K562 (cell line): ENCODE results near the gene ARFRP1.

ENCODE experiments used
- CBX5 ChIP-seq: IDR thresholded peaks from 2 replicates; pipeline ENCODE4 v1.6.1; 2014; ENCODE audit warnings: low read depth, borderline replicate concordance
- KDM4B ChIP-seq, 2 experiments: fragments of 450-650 bp in 1 of 2; sonication (generic) in 1 of 2; IDR thresholded peaks; 2 replicates each; pipeline ENCODE4 v1.6.1; 2016 to 2017; ENCODE audit warnings: borderline replicate concordance in 2 of 2, antibody characterized with exemption in 1 of 2, low read depth in 1 of 2, mild to moderate bottlenecking in 1 of 2
- MAZ ChIP-seq, 2 experiments: fragments of 450-650 bp in 1 of 2; sonication (generic) in 1 of 2; formaldehyde crosslinking; IDR thresholded peaks in 1 of 2; conservative IDR thresholded peaks in 1 of 2; 2 replicates each; pipeline versions ENCODE4 v1.4.0 to v1.5.0; 2020; ENCODE audit warnings: mild to moderate bottlenecking in 1 of 2, missing genetic modification reagents in 1 of 2
- MTA1 ChIP-seq: fragments of 450-650 bp; IDR thresholded peaks from 2 replicates; pipeline ENCODE4 v1.6.1; 2017; ENCODE audit warnings: borderline replicate concordance
- SP1 ChIP-seq: sonication (generic); formaldehyde crosslinking; IDR thresholded peaks from 2 replicates; pipeline ENCODE4 v1.8.1; 2022; ENCODE audit warnings: mild to moderate bottlenecking, missing genetic modification reagents
- THRAP3 ChIP-seq: fragments of 450-650 bp; IDR thresholded peaks from 2 replicates; pipeline ENCODE4 v1.6.1; 2016; ENCODE audit warnings: mild to moderate bottlenecking, inconsistent platforms, borderline replicate concordance
- TSC22D4 ChIP-seq: fragments of 450-650 bp; IDR thresholded peaks from 2 replicates; pipeline ENCODE4 v1.6.1; 2016; ENCODE audit warnings: missing genetic modification characterization, missing biosample characterization, control low read depth
- YY1 ChIP-seq, 3 experiments: IDR thresholded peaks; 2 replicates each; pipeline ENCODE4 v1.6.1; 2011; ENCODE audit warnings: low read length in 2 of 3, mild to moderate bottlenecking in 2 of 3, moderate library complexity in 2 of 3, borderline replicate concordance in 1 of 3, control low read depth in 1 of 3, low read depth in 1 of 3; ENCODE audit not compliant: insufficient read depth in 3 of 3, insufficient replicate concordance in 2 of 3, control insufficient read depth in 1 of 3, insufficient read length in 1 of 3; ENCODE audit errors: extremely low read depth in 1 of 3
- ZNF232 ChIP-seq: sonication (generic); formaldehyde crosslinking; IDR thresholded peaks from 2 replicates; pipeline ENCODE4 v1.8.0; 2022; ENCODE audit warnings: mild to moderate bottlenecking, missing genetic modification reagents
- ZNF318 ChIP-seq, 2 experiments: fragments of 450-650 bp; IDR thresholded peaks; 2 replicates each; pipeline ENCODE4 v1.6.1; 2016; ENCODE audit warnings: mild to moderate bottlenecking in 2 of 2, borderline replicate concordance in 1 of 2, low read depth in 1 of 2, moderate library complexity in 1 of 2
- TF ChIP-seq, protein P1 (sequence below): IDR thresholded peaks from 2 replicates; pipeline ENCODE4 v1.6.1; 2011; ENCODE audit not compliant: insufficient read length; ENCODE audit errors: extremely low read depth
- TF ChIP-seq, protein P2 (sequence below), 2 experiments: IDR thresholded peaks; 2 replicates each; pipeline ENCODE4 v1.6.1; 2012; ENCODE audit warnings: improper control_type of control experiment in 2 of 2, low read depth in 2 of 2, low read length in 2 of 2, borderline replicate concordance in 1 of 2

GRCh38 chr20:63663332-63664066 is 44.3 kb downstream of the ARFRP1 start:
- TF ChIP-seq CBX5: no peak
- no peak for TF ChIP-seq TSC22D4 (tag)
- TF ChIP-seq KDM4B (IDR thresholded peaks at IDR 0.05; ENCODE audit: borderline replicate concordance in 2 of 2, low read depth in 1 of 2): no peak
- no peak for TF ChIP-seq ZNF232
- no peak for TF ChIP-seq YY1 (IDR thresholded peaks at IDR 0.05; ENCODE audit: borderline replicate concordance in 1 of 3, control insufficient read depth in 1 of 3, extremely low read depth in 1 of 3, insufficient read depth in 3 of 3, insufficient read length in 1 of 3, insufficient replicate concordance in 2 of 3, low read depth in 1 of 3, low read length in 2 of 3)
- no peak for TF ChIP-seq ZNF318 (IDR thresholded peaks at IDR 0.05; ENCODE audit: borderline replicate concordance in 1 of 2, low read depth in 1 of 2)
- TF ChIP-seq MAZ (CRISPR knock-in tag; conservative IDR thresholded peaks at IDR 0.05 in 1 of 2, IDR thresholded peaks at IDR 0.05 in 1 of 2): no peak
- TF ChIP-seq, protein P1, sequence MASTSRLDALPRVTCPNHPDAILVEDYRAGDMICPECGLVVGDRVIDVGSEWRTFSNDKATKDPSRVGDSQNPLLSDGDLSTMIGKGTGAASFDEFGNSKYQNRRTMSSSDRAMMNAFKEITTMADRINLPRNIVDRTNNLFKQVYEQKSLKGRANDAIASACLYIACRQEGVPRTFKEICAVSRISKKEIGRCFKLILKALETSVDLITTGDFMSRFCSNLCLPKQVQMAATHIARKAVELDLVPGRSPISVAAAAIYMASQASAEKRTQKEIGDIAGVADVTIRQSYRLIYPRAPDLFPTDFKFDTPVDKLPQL: no peak
- TF ChIP-seq MTA1: no peak
- no peak for TF ChIP-seq THRAP3
- TF ChIP-seq, protein P2, sequence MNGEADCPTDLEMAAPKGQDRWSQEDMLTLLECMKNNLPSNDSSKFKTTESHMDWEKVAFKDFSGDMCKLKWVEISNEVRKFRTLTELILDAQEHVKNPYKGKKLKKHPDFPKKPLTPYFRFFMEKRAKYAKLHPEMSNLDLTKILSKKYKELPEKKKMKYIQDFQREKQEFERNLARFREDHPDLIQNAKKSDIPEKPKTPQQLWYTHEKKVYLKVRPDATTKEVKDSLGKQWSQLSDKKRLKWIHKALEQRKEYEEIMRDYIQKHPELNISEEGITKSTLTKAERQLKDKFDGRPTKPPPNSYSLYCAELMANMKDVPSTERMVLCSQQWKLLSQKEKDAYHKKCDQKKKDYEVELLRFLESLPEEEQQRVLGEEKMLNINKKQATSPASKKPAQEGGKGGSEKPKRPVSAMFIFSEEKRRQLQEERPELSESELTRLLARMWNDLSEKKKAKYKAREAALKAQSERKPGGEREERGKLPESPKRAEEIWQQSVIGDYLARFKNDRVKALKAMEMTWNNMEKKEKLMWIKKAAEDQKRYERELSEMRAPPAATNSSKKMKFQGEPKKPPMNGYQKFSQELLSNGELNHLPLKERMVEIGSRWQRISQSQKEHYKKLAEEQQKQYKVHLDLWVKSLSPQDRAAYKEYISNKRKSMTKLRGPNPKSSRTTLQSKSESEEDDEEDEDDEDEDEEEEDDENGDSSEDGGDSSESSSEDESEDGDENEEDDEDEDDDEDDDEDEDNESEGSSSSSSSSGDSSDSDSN (IDR thresholded peaks at IDR 0.05; ENCODE audit: borderline replicate concordance in 1 of 2, low read depth in 2 of 2, low read length in 2 of 2): no peak
- no peak for TF ChIP-seq SP1
